Kidney (tissue), 14 donors: Measurements from ENCODE around the gene TCF7L2. TPM values are rescaled to one million over a fixed set of nuclear protein-coding genes. Genes with fewer than 3 reads are reported as not detected.

ENCODE experiments used
- DNase-seq, 5 donors: peaks; one replicate each; pipeline ENCODE4 v3.0.0-alpha.2; 2013 to 2020
- FAIRE-seq: peaks from 2 replicates; lab custom pipeline; 2012; peaks lifted over from hg19 to GRCh38; lab: Jason Lieb, UNC
- H3K27ac ChIP-seq, 2 donors: one replicate each; pipeline ENCODE4 v1.7.0; 2013; ENCODE audit warnings: low read depth in 2 of 2, low read length in 2 of 2, inconsistent platforms in 1 of 2
- H3K27me3 ChIP-seq: one replicate; pipeline ENCODE4 v1.7.1; 2013; ENCODE audit warnings: low read length, inconsistent platforms; ENCODE audit not compliant: control insufficient read depth, insufficient read depth
- H3K36me3 ChIP-seq, 3 donors: one replicate each; pipeline versions ENCODE4 v1.7.0 to v1.7.1; 2013; ENCODE audit warnings: low read length in 3 of 3, control low read depth in 1 of 3, inconsistent platforms in 1 of 3; ENCODE audit not compliant: insufficient read depth in 3 of 3, control insufficient read depth in 2 of 3
- H3K4me1 ChIP-seq, 3 donors: one replicate each; pipeline versions ENCODE4 v1.7.0 to v1.7.1; 2013; ENCODE audit warnings: low read length in 3 of 3, inconsistent platforms in 1 of 3, low read depth in 1 of 3; ENCODE audit not compliant: control insufficient read depth in 2 of 3, insufficient read depth in 2 of 3
- H3K4me3 ChIP-seq, 3 donors: one replicate each; pipeline versions ENCODE4 v1.7.0 to v1.8.1; 2013; ENCODE audit warnings: low read length in 3 of 3, control low read depth in 1 of 3, inconsistent platforms in 1 of 3
- H3K9ac ChIP-seq, 3 donors: one replicate each; pipeline versions ENCODE4 v1.7.0 to v1.7.1; 2013; ENCODE audit warnings: low read length in 3 of 3, control low read depth in 1 of 3, inconsistent platforms in 1 of 3
- H3K9me3 ChIP-seq, 3 donors: one replicate each; pipeline versions ENCODE4 v1.7.0 to v1.7.1; 2013; ENCODE audit warnings: low read length in 3 of 3, control low read depth in 1 of 3, inconsistent platforms in 1 of 3; ENCODE audit not compliant: control insufficient read depth in 2 of 3, insufficient read depth in 1 of 3
- intact Hi-C: fragments of 100-400 bp; cut with DNase I; formaldehyde crosslinking; loops from one replicate; pipeline ENCODE4 v1.11.1; 2022
- polyA plus RNA-seq: library from polyadenylated mRNA; stranded (reverse); fragments of 350-450 nt; fragmentation: Illumina TruSeq; extraction: RNeasy Lipid Tissue Mini Kit (QIAGEN cat#74804); gene quantifications from one replicate; pipeline ENCODE4 v1.2.3, GENCODE V29; 2014; ENCODE audit warnings: low read depth, low replicate concordance; ENCODE audit not compliant: insufficient read depth
- total RNA-seq: library from RNA; stranded (reverse); fragmentation: NEBNext Ultra II Directional; extraction: Animal tissue kit (Norgen Biotek cat#: 25700); gene quantifications from one replicate; pipeline ENCODE4 v1.2.1, GENCODE V29; 2021
- TF ChIP-seq, protein P1 (sequence below): IDR thresholded peaks from 3 replicates; pipeline ENCODE4 v1.5.1; 2012; ENCODE audit warnings: mild to moderate bottlenecking, moderate library complexity, borderline replicate concordance; ENCODE audit not compliant: insufficient read depth; ENCODE audit errors: extremely low read depth
- donor health status: control.
- donor health status: control.
- donor health status: control.
- donor health status: control.
- donor health status: control.
- donor health status: DM: yes; HTN: yes; CAD: no.
- donor health status: Normal renal cell carcinoma (clear cell type).

Gene TCF7L2
- total and polyA plus RNA-seq, 2 donors from 2014 or later = 6.5 to 32.4 TPM

DNA sequence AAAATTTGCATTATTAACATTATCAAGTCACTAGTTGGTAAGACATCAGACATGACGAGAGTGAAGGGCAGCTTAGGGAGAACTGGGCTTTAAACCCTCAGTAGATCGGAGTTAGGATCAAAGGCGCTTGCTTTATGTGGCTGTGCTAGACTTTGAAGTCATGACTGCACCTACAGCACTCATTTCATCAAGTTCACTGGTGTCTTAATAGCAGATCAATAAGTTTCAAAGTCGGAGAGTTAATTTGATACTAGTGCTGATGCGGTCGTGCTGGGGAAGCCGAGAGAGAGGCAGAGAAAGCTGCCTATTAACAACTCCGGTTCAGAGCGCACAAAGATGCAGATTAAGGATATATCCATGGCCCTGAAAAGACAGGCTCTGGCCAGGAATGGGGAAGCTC is 172.9 kb downstream of the TCF7L2 start:
- intact Hi-C loops = no loop called here
- H3K9ac ChIP-seq = no peak overlapping the region

DNA sequence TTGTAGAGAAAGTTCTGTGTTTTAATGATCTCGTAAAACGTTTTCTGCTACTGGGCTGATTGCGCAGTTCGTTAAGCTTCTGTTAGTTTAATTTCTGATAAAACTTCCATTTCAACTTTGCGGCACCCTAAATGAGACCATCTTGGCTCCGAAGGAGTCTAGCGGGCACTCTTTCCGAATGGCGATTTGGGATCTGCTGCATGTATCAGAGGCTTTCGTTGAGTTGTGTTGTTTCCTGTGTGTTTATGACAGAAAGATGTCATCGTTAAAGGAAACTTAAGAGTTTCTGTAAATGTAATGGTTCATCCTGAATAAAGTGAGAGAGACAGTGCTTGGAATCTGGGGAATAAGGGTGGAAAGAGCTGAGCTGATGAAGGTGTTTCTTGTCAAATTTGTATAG is 174.7 kb downstream of the TCF7L2 start:
- Histone ChIP-seq H3K4me1 (peaks cover 0 to 6% (median 3%) of the 10 kb centered on the region in 3 donors), H3K27ac (no peak overlapping the region), H3K4me3 (no peak overlapping the region), H3K27me3 (no peaks in the 10 kb centered on the region), H3K9ac (no peak overlapping the region), H3K9me3 (no peaks in the 10 kb centered on the region), H3K36me3 (no peaks in the 10 kb centered on the region)
- FAIRE-seq = no peak
- no peak for DNase-seq
- intact Hi-C loops = no loop called here
- TF ChIP-seq, protein P1, sequence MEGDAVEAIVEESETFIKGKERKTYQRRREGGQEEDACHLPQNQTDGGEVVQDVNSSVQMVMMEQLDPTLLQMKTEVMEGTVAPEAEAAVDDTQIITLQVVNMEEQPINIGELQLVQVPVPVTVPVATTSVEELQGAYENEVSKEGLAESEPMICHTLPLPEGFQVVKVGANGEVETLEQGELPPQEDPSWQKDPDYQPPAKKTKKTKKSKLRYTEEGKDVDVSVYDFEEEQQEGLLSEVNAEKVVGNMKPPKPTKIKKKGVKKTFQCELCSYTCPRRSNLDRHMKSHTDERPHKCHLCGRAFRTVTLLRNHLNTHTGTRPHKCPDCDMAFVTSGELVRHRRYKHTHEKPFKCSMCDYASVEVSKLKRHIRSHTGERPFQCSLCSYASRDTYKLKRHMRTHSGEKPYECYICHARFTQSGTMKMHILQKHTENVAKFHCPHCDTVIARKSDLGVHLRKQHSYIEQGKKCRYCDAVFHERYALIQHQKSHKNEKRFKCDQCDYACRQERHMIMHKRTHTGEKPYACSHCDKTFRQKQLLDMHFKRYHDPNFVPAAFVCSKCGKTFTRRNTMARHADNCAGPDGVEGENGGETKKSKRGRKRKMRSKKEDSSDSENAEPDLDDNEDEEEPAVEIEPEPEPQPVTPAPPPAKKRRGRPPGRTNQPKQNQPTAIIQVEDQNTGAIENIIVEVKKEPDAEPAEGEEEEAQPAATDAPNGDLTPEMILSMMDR = no peak

More for the DNA sequence above, 172.9 kb downstream of the TCF7L2 start:
- DNase-seq (no peak), FAIRE-seq (no peak)
- Histone ChIP-seq H3K9me3 (no peaks in the 10 kb centered on the region), H3K36me3 (no peaks in the 10 kb centered on the region), H3K27me3 (no peaks in the 10 kb centered on the region), H3K27ac (no peak overlapping the region), H3K4me1 (peaks cover 0 to 3% (median 0%) of the 10 kb centered on the region in 3 donors), H3K4me3 (no peak overlapping the region)
- TF ChIP-seq, protein P1 = no peak

DNA sequence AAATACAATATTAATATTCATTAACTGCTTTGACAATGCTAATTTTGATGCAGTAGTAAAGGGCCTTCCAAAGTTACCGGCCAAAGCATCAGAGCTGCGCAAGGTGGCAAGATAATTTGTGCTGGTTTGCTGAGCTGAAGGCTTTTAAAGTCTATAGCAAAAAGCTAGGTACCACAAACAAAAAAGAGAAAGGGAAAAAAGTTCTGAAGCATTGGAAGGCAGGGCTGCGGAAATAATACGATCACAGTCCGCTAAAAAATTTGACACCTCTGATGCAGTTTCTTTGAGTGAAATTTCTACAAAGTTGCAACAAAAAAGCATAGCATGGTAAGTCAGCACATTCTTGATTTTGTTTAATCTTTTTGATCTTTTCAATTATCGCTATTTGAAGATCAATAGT is 175.6 kb downstream of the TCF7L2 start:
- Histone ChIP-seq H3K27ac (no peak overlapping the region), H3K9ac (no peak overlapping the region), H3K9me3 (no peaks in the 10 kb centered on the region), H3K4me3 (no peak overlapping the region), H3K27me3 (no peaks in the 10 kb centered on the region), H3K4me1 (peaks cover 0 to 6% (median 3%) of the 10 kb centered on the region in 3 donors), H3K36me3 (no peaks in the 10 kb centered on the region)
- TF ChIP-seq, protein P1 = no peak
- intact Hi-C loops = no loop called here
- DNase-seq = no peak
- no peak for FAIRE-seq
